Choroid plexus epithelial cell (primary cell): ENCODE results near the gene FAM227B.

Experiments used
- DNase-seq: peaks from one replicate; pipeline ENCODE4 v3.0.0-alpha.2; 2010; ENCODE audit warnings: low read depth
- H3K4me3 ChIP-seq: 2 replicates; pipeline ENCODE4 v1.5.1; 2011; ENCODE audit warnings: low read depth, mild to moderate bottlenecking, control low read depth, low read length, moderate library complexity
- CTCF ChIP-seq: conservative IDR thresholded peaks from 2 replicates; pipeline ENCODE4 v1.5.1; 2011; ENCODE audit warnings: low read depth, mild to moderate bottlenecking, control low read depth, inconsistent platforms, low read length, moderate library complexity

The FAM227B gene

DNA sequence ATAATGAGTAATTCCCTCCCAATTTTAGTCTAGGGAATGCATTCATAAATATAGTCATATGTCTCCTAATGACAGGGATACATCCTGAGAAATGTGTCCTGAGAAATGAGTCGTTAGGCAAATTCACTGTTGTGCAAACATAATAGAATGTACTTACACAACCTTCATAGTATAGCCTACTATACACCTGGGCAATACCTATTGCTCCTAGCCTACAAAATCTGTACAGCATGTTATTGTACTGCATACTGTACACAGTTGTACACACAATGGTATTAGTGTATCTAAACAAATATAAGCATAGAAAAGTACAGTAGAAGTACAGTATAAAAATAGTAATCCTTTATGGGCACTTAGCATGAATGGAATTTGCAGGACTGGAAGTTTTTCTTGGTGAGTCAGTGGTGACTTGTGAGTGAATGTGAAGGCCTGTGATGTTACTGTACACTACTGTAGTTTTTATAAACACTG is 6.8 kb upstream of the FAM227B start:
- H3K4me3 ChIP-seq = no peak overlapping the region
- DNase-seq = peak; percentile 85
- TF ChIP-seq CTCF = no peak

- H3K4me3 ChIP-seq = no peak overlapping the region
- TF ChIP-seq CTCF = no peak
- DNase-seq = no peak
Observed at GRCh38 chr15:49625460-49626036, 4.9 kb upstream of the FAM227B start.

DNA sequence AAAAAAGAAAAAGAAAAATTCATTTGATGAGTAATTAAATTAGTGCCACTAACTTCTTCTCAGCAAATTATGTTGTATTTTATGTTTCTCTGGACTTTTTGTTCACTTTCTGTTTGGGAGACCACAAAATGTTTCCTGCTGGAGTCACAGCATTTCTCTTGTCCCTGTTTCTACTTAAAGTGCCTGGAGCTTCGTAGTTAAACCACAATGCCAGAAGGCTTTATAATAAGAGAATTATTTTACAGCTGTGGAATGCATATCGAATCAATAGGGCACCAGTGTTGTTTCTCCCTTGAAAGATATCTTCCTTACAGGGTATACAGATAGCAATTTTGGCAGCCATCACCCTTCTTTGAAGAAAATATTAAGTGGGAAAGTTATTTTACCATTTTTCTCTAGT is 3.4 kb upstream of the FAM227B start:
- H3K4me3 ChIP-seq = no peak overlapping the region
- no peak for TF ChIP-seq CTCF
- DNase-seq = peak; percentile 46

- peak; percentile 46 for TF ChIP-seq CTCF
- no peak overlapping the region for H3K4me3 ChIP-seq
- DNase-seq = peak; percentile 48
Observed at GRCh38 chr15:49622561-49622960, 1.9 kb upstream of the FAM227B start.

DNA sequence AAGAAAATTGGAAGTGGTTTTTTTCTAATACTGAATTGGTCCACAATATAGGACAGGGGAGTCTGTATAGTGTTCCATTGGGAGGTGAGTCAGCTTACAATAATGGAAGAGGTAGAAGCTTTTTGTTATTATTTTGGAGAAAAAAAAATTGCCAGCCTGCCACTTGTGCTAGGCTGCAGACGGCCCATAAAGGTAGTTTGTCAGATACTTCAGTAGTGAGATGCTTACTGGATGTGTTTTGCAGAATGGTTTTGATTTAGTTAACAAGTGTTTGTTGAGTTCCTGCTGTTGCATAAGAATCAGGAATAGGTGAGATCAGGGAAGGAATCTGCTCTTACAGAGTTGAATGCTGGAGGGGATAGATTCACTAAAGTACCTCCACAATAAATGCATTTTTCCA is 1.3 kb upstream of the FAM227B start:
- TF ChIP-seq CTCF = no peak
- DNase-seq = no peak
- H3K4me3 ChIP-seq = peak overlapping the region; percentile 85

GRCh38 chr15:49621401-49621811 is 788 bp upstream of the FAM227B start:
- H3K4me3 ChIP-seq = peak overlapping the region; percentile 85
- peak; percentile 23 for DNase-seq
- no peak for TF ChIP-seq CTCF

GRCh38 chr15:49620199-49620598 is 419 bp downstream of the FAM227B start:
- peak; percentile 59 for DNase-seq
- H3K4me3 ChIP-seq = peak overlapping the region; percentile 85
- TF ChIP-seq CTCF = peak; percentile 5
